Frontal cortex (tissue), 4 donors: ENCODE measurements around the gene FUT7. TPM values are rescaled to one million over a fixed set of nuclear protein-coding genes. Genes with fewer than 3 reads are reported as not detected.

Experiments used
- DNase-seq, 2 donors: peaks; one replicate each; pipeline ENCODE4 v3.0.0; 2012; ENCODE audit warnings: low spot score in 2 of 2
- FAIRE-seq: peaks from 2 replicates; lab custom pipeline; 2012; peaks lifted over from hg19 to GRCh38; lab: Jason Lieb, UNC
- total RNA-seq: library from RNA; depleted of rRNA; stranded (reverse); fragments of >200 nt; gene quantifications from one replicate; pipeline ENCODE4 v1.2.3, GENCODE V29; 2014
- donor health status: control.
- donor health status: control.
- donor health status: control.

FUT7 gene
- total RNA-seq, 1 donor from 2014 or later = not detected

DNA sequence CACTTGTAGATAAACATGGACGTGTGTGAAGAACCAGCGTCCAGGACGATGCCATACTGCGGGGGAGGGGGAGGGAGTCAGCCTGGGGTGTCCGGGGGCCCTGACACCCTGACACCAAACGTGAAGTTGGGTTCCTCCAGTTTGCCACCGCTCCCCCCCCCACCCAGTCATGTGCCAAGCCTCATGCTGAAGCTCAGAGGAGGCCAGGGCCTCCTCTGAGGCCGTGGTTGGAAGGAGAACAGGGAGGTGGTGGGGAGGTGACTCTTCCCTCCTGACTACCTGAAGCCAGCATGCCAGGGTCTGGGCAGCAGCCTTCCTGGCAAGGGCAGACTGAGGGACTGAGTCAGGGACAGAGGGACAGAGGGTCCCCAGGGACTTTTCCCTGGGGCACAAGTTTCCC lies 20.4 kb upstream of the FUT7 start:
- FAIRE-seq = no peak

DNA sequence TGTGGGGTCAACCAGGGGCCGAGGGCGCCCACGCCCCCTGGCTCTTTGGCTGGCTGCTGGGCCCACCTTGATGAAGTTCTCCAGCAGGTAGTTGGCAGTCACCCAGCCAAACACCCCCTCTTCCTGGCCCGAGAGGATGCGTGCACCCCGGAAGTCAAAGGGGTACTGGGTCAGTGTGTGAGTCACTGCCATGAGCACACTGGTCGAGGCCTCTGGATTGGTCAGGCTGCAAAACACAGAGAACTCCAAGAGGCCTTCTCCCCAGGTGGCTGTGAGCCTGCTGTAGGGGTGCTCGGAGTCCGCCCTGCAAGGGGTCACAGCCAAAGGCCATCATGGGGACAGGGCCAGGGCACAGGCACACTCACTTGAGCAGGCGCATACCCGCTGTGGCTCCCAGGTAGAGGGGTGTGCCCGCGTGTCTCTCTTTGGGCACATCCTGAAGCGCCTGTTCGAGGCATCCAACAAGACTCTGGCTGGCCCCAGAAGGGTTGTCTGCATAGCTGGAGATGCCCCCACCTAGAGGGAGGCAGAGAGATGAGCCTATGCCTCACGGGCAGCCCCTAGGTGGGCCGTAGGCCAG lies 19.3 kb upstream of the FUT7 start:
- FAIRE-seq (no peak), DNase-seq (no peak)

More for the DNA sequence above, 20.4 kb upstream of the FUT7 start:
- DNase-seq = no peak

DNA sequence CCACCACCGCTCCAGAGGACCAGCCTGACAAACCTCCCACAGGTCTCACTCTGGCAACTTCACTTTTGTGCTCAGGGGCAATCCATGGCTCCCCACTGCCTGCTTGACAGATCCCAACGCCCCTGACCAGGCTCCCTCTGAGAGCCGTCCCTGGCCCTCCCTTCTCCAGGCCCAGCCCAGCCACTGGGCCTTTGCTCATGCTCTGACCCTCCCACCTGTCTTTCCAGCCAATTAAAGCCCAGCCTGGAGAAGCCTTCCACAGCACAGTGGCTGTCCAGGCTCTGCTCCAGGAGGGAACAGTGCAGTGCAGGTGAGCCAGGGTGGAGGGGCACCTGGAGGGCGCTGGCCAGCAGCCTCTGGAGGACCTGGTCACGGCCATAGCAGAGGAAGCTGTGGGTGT lies 18.7 kb upstream of the FUT7 start:
- no peak for FAIRE-seq

GRCh38 chr9:137049544-137050449 lies 17.9 kb upstream of the FUT7 start:
- FAIRE-seq (no peak), DNase-seq (peak; percentile 71 to 80)

More for the DNA sequence above, 18.7 kb upstream of the FUT7 start:
- no peak for DNase-seq

- DNase-seq (no peak), FAIRE-seq (no peak)
Observed at GRCh38 chr9:137048655-137049543, 17.0 kb upstream of the FUT7 start.

DNA sequence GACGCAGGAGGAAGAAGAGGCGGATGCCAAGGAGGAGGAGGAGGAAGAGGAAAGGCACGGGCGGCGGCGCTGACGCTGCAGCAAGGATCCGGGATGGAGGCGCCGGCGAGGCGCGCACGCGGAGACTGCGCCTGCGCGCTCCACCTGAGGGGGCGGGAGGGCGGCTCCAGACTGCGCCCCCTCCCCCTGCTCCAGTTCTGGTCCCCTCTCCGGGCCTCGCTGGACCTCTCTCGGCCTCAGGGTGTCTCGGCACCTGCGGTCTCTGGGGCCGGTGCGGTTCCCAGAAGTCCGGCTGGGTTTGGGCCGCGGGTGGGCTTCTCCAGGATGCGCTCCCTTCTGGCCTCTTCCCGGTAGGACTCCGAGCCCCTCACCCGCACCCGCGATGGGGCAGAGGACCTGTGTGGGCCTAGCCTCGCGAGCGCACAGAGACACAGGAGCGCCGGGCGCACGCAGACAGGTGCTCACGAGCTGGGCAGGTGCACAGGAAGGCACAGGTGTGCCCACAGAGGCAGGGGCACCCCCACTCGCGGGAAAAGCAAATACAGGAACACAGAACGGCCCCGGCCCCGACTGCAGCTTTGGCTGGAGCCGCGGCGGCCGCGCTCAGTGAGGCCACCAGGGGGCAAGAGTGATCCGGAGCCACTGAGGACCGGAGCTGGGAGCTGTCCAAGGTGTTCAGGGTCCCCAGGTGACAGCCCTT lies 14.3 kb upstream of the FUT7 start, which contains the start of gene NPDC1:
TSS of gene NPDC1 (minus strand) at position 90 of the 700 bp plus-strand sequence. CDS start 188 bp downstream, outside the sequence.
- DNase-seq (peak; percentile 92 to 93), FAIRE-seq (no peak)

GRCh38 chr9:137045294-137046087 lies 13.6 kb upstream of the FUT7 start:
- FAIRE-seq (no peak), DNase-seq (no peak)

DNA sequence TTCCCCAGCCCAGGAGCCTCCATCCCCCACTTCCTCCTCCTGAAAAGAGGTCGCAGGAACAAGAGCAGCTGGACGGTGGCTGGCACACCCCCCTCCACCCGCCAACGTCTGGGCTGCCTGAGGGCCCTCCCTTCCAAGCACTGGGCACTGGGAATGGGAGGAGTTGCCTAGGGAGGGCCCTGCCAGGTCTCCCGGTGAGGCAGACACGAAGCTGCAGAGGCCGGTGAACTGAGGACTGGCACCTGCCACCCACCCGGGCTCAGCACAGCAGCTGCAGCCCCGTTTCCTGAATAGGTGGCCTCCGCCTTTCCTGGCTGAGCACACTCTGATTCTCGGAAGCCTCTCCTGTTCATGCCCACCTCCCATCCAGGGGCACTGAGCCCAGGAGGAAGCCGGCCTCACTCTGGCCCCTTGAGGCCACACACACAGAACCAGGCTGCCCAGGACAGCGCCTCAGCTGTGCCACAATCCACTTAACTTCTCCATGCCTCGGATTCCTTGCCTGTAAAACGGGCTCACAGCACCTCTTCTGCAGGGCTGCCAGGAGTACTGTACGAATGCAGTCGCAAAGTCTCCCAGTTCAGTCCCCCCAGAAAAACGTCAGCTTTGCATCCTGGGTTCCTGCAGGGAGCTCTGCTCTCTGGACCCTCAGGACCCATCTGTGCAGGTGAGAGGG lies 12.8 kb upstream of the FUT7 start:
- no peak for FAIRE-seq
- DNase-seq = peak in 1 of 2 donors; percentile 68

GRCh38 chr9:137044037-137044436 lies 12.1 kb upstream of the FUT7 start:
- no peak for FAIRE-seq
- no peak for DNase-seq

GRCh38 chr9:137042751-137043727 lies 11.2 kb upstream of the FUT7 start:
- no peak for FAIRE-seq
- DNase-seq = no peak

GRCh38 chr9:137041124-137041523 lies 9.2 kb upstream of the FUT7 start:
- FAIRE-seq = no peak
- no peak for DNase-seq

- FAIRE-seq = no peak
- DNase-seq = no peak
Observed at GRCh38 chr9:137040568-137040967, 8.7 kb upstream of the FUT7 start.

DNA sequence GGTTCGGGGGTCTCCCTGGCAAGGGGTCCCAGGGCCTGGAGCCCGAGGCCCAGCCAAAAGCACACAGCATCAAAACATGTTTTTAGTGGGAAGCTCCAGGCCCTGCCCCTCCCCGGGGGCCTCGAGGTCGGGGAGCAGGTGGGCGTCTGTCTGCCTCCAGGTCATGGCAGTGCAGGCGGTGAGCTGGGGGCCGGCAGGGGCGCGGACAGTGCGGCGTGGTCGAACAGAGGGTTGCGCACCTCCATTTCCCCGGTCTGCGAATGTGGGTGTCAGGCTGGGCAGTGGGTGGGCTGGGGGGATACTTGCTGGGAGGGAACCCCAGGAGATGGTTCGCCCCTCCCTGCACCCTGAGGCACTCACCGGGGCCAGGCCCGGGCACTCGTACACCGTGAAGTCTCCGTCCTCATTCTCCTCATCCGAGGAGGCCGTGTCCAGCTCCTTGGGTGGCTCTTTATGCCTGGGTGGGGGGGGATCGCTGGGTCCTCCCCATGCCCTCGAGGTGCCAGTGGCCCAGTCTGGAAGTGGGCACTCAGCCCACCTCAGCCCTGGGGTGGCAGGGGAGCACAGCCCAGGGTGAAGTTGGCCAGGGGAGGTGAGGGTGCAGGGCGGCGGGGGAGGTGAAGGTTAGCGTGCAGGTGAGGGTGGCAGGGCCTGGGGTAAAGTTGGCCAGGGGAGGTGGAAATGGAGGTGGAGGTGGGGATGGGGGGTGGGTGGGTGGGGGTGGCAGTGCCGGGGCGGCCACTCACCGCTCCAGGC lies 7.9 kb upstream of the FUT7 start:
- FAIRE-seq (no peak), DNase-seq (no peak)

- FAIRE-seq = no peak
- DNase-seq = no peak
Observed at GRCh38 chr9:137038916-137039315, 7.0 kb upstream of the FUT7 start.

GRCh38 chr9:137037483-137037882 lies 5.6 kb upstream of the FUT7 start:
- FAIRE-seq (no peak), DNase-seq (no peak)

- DNase-seq = no peak
- no peak for FAIRE-seq
Observed at GRCh38 chr9:137037035-137037434, 5.1 kb upstream of the FUT7 start.
